HG03039 (cell line): ENCODE data around the gene GOLGA8Q.
"Not testable (repeated sequence)": the region's sequence is repeated elsewhere in the genome, so short reads cannot be mapped to it uniquely, and the experiment has no call there.

ENCODE experiments used
- ATAC-seq: cut with Tn5 transposase; IDR thresholded peaks from one replicate; pipeline ENCODE4 v1.9.1; 2021; ENCODE audit warnings: mild to moderate bottlenecking, moderate library complexity; ENCODE audit not compliant: unreplicated experiment

Gene GOLGA8Q, protein sequence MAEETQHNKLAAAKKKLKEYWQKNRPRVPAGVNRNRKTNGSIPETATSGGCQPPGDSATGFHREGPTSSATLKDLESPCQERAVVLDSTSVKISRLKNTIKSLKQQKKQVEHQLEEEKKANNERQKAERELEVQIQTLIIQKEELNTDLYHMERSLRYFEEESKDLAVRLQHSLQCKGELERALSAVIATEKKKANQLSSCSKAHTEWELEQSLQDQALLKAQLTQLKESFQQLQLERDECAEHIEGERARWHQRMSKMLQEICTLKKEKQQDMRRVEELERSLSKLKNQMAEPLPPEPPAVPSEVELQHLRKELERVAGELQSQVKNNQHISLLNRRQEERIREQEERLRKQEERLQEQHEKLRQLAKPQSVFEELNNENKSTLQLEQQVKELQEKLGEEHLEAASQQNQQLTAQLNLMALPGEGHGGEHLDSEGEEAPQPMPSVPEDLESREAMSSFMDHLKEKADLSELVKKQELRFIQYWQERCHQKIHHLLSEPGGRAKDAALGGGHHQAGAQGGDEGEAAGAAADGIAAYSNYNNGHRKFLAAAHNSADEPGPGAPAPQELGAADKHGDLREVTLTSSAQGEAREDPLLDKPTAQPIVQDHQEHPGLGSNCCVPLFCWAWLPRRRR

DNA sequence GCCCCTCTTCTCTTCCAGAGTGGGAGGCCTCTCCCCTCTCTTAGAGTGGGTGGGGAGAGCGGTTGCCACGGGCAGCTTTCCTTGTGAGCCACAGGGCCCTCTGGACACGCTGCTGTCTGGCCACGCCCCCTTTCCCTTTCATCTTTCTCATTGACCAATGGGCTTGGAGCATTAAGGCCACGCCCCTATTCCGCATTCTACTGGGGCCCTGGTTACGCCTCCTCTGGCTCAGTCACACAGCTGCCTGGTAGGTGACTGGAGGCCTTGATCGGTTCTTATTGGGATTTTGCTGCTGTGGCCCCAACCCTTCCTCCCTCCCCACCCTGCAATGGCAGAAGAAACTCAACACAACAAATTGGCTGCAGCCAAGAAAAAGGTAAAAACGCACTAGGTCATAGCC lies at the start of gene GOLGA8Q:
TSS of gene GOLGA8Q (plus strand) at position 301 of the 400 bp plus-strand sequence. CDS start at position 329, 28 bp downstream.
- ATAC-seq = not testable (repeated sequence)

DNA sequence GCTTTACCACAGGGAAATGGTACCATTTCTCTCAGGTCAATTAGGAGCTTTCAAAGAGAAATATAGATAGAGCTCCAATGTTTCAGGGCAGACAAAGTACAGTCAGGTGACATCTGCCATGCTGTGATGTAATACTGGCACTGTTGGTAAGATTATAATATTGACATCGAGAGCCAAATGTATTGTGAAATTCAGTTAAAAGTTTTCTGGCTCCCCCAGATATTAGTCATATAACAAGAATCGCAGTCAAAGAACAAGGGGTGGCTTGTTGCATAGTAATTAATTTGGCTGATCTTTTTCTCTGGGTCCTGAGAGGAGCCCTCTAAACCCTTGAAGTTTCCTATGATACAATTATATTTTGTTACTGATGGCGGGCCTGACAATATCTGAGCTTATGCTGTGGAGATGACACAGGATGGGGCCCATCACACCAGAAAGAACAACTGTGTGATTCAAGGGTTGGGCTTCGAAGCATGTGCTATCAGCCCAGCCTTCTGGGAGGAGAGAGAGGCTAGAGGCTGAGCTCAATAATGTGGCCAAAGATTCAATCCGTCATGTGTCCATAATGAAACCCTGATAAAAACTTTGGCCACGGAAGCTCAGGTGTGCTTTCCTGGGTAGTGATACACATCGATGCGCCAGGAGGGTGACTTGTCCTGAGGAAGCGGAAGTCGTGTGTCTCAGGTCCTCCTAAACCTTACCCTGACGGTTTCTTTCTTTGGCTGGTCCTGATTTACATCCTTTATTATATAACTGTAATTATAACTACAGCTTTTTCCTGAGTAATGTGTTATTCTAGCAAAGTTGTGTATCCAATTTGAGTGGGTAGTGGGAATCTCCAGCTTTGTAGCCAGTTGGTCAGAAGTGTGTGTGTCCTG lies 48.7 kb upstream of the GOLGA8Q start:
- not testable (repeated sequence) for ATAC-seq

DNA sequence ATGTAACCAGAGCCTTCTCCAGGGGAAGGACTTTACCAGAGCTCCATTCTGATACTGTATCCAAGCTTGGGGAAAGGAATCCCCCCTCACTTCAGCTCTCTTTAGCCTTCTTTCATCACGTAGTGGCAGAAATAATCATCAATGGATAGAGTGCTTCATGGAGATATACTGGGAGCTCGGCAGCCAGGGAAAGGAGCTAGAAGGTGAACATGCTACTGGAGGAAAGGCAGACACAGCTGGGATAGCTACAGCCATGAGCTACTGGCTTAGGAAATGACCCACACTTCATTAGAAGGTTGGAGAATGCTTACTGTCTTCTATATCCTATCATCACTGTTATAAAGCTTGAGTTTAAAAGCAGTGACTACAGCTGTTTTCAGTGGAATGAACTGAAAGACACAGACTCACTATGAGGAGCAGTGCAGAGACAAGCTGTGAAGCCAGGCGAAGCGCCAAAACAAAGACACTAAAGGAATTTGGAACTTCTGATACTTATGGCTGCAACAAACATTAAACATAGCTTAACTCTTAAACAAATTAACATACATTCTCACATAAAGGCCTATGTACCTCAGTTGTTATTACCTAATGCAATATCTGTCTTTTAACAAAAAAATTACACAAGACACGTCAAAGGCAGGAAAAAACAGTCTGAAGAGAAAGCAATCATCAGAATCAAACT lies 47.5 kb upstream of the GOLGA8Q start:
- not testable (repeated sequence) for ATAC-seq

DNA sequence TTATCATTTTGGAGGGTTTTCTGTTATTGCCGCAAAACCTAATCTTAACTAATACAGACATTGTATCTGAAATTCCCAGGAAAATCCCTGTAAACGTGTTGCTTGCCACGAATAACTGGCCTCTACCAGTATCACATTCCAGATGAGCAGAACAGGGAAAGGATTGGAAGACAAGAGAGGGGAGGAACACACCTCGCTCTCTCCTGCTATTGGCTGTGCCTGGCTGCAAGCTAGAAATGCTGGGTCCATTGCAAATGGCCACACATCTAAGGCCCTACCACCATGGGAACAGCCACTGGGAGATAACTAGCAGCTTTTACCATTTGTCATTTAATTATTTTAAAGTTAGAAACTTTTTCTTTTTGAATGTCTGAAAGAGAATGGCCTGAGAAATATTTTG lies 37.3 kb upstream of the GOLGA8Q start:
- not testable (repeated sequence) for ATAC-seq

DNA sequence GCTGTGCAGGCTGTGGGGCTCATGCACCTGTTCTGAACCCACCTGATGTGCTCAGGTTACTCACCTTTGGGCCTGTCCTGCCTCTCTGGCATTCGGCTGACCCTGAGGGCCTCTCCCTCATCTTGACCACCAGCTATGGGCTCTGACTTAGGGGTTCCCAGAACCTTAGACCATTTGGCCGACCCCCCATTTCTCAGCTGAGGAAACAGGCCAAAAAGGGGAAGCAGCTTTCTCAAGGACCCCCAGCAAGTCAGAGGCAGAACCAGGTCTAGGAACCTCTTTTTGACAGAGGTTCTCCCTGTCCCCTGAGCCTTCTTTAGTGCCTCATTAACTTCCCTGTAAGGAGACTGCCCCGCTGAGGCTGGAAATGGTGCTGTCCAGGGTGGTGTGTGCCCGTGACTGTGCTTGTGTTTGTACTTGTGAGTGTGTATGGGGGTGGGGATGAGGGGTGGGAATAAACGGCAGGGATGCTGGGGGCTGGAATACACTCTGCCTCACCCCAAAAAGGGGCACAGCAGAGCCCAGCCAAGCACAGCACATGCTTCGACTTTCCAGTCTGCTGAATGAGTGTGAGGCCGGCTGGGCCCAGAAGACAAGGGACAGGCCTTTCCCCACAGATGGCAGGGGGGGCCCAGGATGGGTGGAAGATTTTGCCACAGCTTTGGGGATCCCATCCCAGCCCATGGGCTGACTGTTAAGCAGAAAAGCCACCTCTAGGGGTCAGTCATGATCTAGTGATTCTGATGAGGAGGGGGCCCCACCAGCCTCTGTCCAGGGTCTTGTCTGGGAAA lies 28.2 kb upstream of the GOLGA8Q start:
- not testable (repeated sequence) for ATAC-seq

DNA sequence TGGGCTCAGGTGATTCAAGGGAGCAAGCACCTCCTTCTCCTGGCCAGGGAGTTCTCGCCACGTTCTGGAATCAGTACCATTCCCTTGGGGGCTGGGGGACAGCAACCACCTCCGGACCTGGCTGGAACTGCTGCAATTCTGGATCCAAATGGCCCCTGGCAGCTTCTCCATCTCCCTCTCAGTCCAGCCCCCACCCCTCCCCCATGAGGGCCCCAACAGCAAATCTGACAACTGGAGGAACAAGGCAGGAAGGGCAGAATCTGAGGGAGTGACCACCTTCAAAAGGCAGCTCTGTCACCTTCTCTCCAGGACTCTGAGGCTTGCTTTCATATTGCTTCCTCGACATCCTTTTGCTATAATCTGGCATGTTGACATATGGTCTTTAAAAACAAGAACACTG lies 25.9 kb upstream of the GOLGA8Q start:
- not testable (repeated sequence) for ATAC-seq

DNA sequence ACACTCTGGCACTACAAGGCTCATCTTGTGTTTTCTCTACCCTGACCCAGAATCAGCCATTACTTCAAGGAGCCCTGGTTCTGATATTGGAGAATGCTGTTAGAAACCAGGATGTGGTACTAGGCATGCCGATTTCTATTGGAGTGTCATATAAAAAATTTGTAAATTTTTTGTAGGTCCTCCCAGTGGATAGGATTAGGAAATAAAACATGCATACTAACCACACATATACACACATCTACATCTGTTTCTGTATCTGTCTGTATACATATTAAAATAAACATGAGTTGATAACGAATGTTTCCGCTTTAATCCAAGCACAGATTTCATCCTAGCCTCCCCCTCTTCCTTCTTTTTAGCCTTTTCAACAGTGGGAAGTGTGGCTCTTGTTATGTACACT lies 22.8 kb upstream of the GOLGA8Q start:
- not testable (repeated sequence) for ATAC-seq

DNA sequence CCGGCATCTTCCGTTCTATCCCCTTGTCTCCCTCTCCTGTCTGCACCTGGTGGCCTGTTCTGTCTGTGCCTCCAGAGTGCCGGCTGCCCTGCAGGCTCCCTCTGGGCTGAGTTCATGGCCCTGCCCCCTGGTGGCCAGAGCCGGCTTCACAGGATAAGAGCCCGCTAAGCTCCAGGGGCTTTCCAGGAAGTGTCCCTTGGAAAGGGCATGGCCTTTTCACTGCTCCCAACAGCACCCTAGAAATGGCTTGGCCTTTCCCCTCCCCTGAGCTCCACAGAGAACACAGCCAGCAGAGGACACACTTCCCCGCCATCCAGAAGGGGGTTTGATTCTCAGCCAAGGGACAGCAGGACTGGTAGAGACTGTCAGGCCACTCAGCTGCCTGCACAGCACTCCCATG lies 15.1 kb downstream of the GOLGA8Q start:
- not testable (repeated sequence) for ATAC-seq

DNA sequence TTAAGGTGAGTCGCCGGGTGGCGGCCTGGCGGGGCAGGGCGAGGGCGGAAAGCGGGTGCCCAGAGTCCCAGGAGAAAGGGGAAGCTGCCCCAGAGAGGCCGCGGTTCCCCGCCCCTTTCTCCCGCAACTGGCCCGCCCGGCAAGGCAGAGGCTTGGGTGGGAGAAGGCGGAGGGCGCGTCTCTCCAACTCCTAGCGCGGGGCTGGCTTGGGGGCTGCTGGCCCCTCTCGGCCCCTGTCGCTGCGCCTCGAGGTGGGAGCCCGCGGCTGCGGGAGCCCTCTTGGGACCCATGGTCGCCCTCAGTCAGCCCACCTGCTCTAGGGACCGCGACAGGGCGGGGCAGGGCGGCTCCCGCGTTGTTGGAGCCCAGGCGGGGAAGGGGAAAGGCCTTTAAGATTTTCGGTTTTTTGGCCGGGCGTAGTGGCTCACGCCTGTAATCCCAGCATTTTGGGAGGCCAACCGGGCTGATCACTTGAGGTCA lies 21.2 kb downstream of the GOLGA8Q start:
- not testable (repeated sequence) for ATAC-seq

DNA sequence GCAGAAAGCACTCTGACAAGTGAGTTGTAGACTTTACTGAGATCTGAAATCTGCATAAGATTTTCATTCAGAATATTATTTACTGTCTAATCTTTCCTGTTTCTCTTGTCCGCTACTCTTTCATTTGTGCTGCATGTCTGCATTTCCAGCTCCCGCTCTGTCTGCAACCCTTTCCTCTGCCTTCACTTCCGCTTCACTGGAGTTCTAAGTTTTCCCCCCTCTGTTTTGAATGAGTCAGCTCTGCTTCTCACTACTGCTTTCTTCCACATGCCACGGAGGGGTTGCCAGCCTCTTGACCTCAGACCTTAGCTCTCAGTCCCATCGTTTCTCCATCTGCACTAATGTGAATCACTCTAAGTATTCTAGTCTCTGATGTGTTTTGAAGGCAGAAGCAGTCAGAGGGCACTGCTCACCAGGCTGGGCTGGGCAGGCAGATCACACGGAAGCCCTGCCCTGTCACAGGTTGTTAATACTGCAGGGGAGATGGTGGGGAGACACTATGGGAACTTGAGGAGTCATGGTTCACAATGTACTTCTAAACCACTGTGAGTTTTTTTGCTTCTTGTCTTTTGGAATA lies 27.6 kb downstream of the GOLGA8Q start:
- not testable (repeated sequence) for ATAC-seq

DNA sequence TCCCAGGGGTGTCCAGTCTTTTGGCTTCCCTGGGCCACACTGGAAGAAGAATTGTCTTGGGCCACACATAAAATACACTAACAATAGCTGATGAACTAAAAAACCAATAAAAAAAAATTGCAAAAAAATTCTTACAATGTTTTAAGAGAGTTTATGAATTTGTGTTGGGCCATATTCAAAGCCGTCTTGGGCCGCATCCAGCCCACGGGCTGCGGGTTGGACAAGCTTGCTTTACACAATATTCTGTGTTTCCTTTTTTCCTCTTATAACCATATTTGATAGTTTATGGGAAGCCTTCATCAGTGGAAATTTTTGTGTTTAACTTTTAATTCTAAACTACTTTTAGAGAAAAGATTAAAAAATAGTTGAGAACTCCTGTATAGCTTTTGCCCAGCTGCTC lies 28.9 kb downstream of the GOLGA8Q start:
- ATAC-seq = not testable (repeated sequence)

DNA sequence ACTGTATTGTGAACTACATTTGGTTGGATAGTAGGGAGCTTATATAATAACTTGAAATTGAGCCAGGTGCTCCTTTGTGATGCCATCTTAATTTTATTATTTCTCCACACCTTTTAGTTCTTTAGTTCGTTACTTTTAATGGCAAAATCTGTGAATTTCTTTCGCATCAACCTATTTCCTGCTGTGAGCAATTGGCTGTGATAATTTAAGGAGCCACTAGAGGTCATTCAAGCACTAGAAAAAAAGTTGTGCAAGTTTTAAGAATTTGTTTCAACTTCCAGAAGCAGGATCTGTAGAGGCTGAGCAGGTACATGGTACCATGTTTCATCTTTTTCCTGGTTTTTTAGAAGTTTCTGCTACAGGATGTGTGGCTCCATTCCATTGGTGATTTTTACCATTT lies 47.1 kb downstream of the GOLGA8Q start:
- not testable (repeated sequence) for ATAC-seq

DNA sequence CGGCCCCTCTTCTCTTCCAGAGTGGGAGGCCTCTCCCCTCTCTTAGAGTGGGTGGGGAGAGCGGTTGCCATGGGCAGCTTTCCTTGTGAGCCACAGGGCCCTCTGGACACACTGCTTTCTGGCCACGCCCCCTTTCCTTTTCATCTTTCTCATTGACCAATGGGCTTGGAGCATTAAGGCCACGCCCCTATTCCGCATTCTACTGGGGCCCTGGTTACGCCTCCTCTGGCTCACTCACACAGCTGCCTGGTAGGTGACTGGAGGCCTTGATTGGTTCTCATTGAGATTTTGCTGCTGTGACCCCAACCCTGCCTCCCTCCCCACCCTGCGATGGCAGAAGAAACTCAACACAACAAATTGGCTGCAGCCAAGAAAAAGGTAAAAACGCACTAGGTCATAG lies 51.9 kb downstream of the GOLGA8Q start, which contains the start of gene GOLGA8H:
TSS of gene GOLGA8H (plus strand) at position 233 of the 400 bp plus-strand sequence. CDS start at position 331, 98 bp downstream.
- not testable (repeated sequence) for ATAC-seq
